GM12801 (cell line): ENCODE measurements around the gene MOXD1.

ENCODE experiments used
- CTCF ChIP-seq: IDR thresholded peaks from one replicate; pipeline ENCODE4 v1.5.1; 2011; ENCODE audit warnings: control low read depth; ENCODE audit not compliant: insufficient read length; ENCODE audit errors: extremely low read depth

Gene MOXD1

GRCh38 chr6:132423839-132424238 is 22.6 kb upstream of the MOXD1 start:
- TF ChIP-seq CTCF: no peak

- TF ChIP-seq CTCF: no peak
These were observed 17.1 kb upstream of the MOXD1 start for GRCh38 chr6:132418235-132418965.

GRCh38 chr6:132414761-132415160 is 13.5 kb upstream of the MOXD1 start:
- TF ChIP-seq CTCF: no peak

- TF ChIP-seq CTCF: no peak
These were observed 13.0 kb upstream of the MOXD1 start for GRCh38 chr6:132414322-132414721.

GRCh38 chr6:132413499-132413802 is 12.2 kb upstream of the MOXD1 start:
- TF ChIP-seq CTCF: no peak

- TF ChIP-seq CTCF: no peak
These were observed 11.6 kb upstream of the MOXD1 start for GRCh38 chr6:132412656-132413498.

- TF ChIP-seq CTCF: no peak
These were observed 10.0 kb upstream of the MOXD1 start for GRCh38 chr6:132411296-132411695.
